CD4-positive, alpha-beta T cell (primary cell): ENCODE measurements around the gene KCNJ5. TPM values are rescaled to one million over a fixed set of nuclear protein-coding genes. Genes with fewer than 3 reads are reported as not detected.

Experiments used
- ATAC-seq: fragments of 200-7000 bp; cut with Tn5 transposase; one replicate; pipeline ENCODE4 v1.10.0; 2022; ENCODE audit warnings: mild to moderate bottlenecking; ENCODE audit not compliant: poor library complexity
- CTCF ChIA-PET: fragments of 350-600 bp; sonication (Branson Sonifier 250); formaldehyde crosslinking; loops from one replicate; lab custom pipeline; 2021; ENCODE audit warnings: antibody characterized with exemption, inconsistent platforms; lab: Charles Lee
- POLR2A ChIA-PET: fragments of 350-600 bp; sonication (Branson Sonifier 250); formaldehyde crosslinking; loops from one replicate; lab custom pipeline; 2021; ENCODE audit warnings: antibody characterized with exemption, inconsistent platforms; lab: Charles Lee
- DNase-seq, 14 experiments: peaks; one replicate each; pipeline ENCODE4 v3.0.0-alpha.2; 2013 to 2020; ENCODE audit warnings: mixed read lengths in 2 of 14
- H3K27ac ChIP-seq, 2 donors: one replicate each; pipeline versions ENCODE4 v1.5.1 to v1.7.0; 2013; ENCODE audit warnings: low read length in 2 of 2, low read depth in 1 of 2, mild to moderate bottlenecking in 1 of 2
- H3K27me3 ChIP-seq, 2 experiments: 1 replicate in 1 of 2; 2 replicates in 1 of 2; pipeline versions ENCODE4 v1.6.1 to v1.7.0; 2013; ENCODE audit warnings: low read length in 2 of 2, control low read depth in 1 of 2, mild to moderate bottlenecking in 1 of 2, moderate library complexity in 1 of 2; ENCODE audit not compliant: insufficient read depth in 2 of 2, control insufficient read depth in 1 of 2
- H3K36me3 ChIP-seq: one replicate; pipeline ENCODE4 v1.6.1; 2013; ENCODE audit warnings: low read length, control low read depth; ENCODE audit not compliant: insufficient read depth
- H3K4me1 ChIP-seq: one replicate; pipeline ENCODE4 v1.6.1; 2013; ENCODE audit warnings: low read length, control low read depth; ENCODE audit not compliant: insufficient read depth
- H3K4me3 ChIP-seq: one replicate; pipeline ENCODE4 v1.5.1; 2013; ENCODE audit warnings: mild to moderate bottlenecking, low read length, moderate library complexity
- H3K9me3 ChIP-seq, 2 experiments: 1 replicate in 1 of 2; 2 replicates in 1 of 2; pipeline versions ENCODE4 v1.6.1 to v1.7.0; 2013; ENCODE audit warnings: low read length in 2 of 2, mild to moderate bottlenecking in 2 of 2, control low read depth in 1 of 2, moderate library complexity in 1 of 2; ENCODE audit not compliant: control insufficient read depth in 1 of 2, insufficient read depth in 1 of 2
- H3K27ac Mint-ChIP-seq: one replicate; pipeline ENCODE4 v1.8.0; 2020; ENCODE audit warnings: mixed read lengths
- H3K27me3 Mint-ChIP-seq: one replicate; pipeline ENCODE4 v1.8.0; 2021; ENCODE audit warnings: mixed read lengths
- H3K36me3 Mint-ChIP-seq: one replicate; pipeline ENCODE4 v1.8.0; 2021; ENCODE audit warnings: low read depth, mixed read lengths
- H3K4me1 Mint-ChIP-seq: one replicate; pipeline ENCODE4 v1.8.0; 2021; ENCODE audit warnings: low read depth, mixed read lengths
- H3K4me3 Mint-ChIP-seq: one replicate; pipeline ENCODE4 v1.8.0; 2020; ENCODE audit warnings: mild to moderate bottlenecking, mixed read lengths
- H3K9me3 Mint-ChIP-seq: one replicate; pipeline ENCODE4 v1.8.0; 2020; ENCODE audit warnings: mixed read lengths
- intact Hi-C, 2 experiments: fragments of 100-400 bp; cut with DNase I in 1 of 2; cut with micrococcal nuclease in 1 of 2; formaldehyde crosslinking; loops; one replicate each; pipeline versions ENCODE4 v1.15.1 to v1.9.0; 2023 to 2025; cut with DNase I, micrococcal nuclease
- polyA plus RNA-seq, 2 donors: library from polyadenylated mRNA; unstranded; fragments of 120-200 nt; gene quantifications; one replicate each; pipeline ENCODE4 v1.2.1, GENCODE V29; 2013
- total RNA-seq, 174 experiments: library from RNA in 2 of 174; stranded (reverse) in 2 of 174; gene quantifications; one replicate each; pipeline ENCODE4 v1.2.3 and lab custom pipeline; 2021 to 2026
- TF ChIP-seq, protein P1 (sequence below): fragments of 200-600 bp; IDR thresholded peaks from one replicate; pipeline ENCODE4 v1.8.0; 2022; ENCODE audit warnings: antibody characterized with exemption, mild to moderate bottlenecking

The KCNJ5 gene
- total RNA-seq = under 1 TPM in 1 of 2 experiments, not detected in 1; 0.05 TPM
- 0.01 TPM for polyA plus RNA-seq (2013, experiment 1 of 2)
- 0.01 TPM for polyA plus RNA-seq (2013, experiment 2 of 2)
- total RNA-seq (lab: John Stamatoyannopoulos, UW) = 0 to 1.2 (median 0) reads per million in 172 experiments

DNA sequence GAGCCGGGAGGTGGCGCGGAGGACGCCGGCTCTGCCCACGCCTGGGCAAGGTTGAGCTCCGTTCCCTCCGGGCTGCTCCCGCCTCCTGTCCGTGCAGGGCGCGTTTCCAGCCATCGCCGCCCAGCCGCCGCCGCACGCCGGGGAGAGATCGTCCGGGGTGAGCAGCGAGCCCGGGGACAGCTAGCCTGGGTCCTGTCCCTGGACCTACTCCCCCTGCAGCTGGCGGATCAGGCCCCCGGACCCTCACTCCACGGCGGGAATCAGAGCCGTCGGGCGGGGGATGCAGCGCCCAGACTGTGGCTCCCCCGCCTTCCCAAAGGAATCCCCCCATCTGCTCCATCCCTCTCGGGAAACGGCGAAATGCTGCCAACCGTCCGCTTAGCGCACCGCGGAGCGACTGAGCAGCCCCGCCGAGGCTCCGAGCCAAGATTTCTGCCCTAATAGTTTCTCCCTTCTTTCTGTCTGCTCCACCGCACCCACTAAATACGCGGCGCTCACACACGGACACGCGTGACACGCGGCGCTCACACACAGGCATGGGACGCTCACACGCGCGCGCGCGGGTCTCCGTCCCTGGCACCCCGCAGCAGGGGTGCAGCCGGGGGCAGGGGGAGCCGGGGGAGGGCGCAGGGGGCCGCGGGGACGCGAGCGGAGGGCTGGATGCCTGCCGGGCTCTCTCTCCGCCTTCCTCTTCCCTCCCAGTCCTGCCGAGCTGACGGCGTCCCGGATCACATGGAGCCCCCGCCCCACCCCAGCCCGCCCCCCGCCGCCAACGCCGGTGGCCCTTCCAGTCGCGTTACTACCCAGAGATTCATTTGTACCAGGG is at the start of gene KCNJ5:
TSS of gene KCNJ5 (plus strand) at position 814 of the 826 bp plus-strand sequence. CDS start 19,918 bp downstream, outside the sequence.
- peak within 1 kb of the TSS; percentile 80 for H3K4me3 Mint-ChIP-seq
- TF ChIP-seq, protein P1, sequence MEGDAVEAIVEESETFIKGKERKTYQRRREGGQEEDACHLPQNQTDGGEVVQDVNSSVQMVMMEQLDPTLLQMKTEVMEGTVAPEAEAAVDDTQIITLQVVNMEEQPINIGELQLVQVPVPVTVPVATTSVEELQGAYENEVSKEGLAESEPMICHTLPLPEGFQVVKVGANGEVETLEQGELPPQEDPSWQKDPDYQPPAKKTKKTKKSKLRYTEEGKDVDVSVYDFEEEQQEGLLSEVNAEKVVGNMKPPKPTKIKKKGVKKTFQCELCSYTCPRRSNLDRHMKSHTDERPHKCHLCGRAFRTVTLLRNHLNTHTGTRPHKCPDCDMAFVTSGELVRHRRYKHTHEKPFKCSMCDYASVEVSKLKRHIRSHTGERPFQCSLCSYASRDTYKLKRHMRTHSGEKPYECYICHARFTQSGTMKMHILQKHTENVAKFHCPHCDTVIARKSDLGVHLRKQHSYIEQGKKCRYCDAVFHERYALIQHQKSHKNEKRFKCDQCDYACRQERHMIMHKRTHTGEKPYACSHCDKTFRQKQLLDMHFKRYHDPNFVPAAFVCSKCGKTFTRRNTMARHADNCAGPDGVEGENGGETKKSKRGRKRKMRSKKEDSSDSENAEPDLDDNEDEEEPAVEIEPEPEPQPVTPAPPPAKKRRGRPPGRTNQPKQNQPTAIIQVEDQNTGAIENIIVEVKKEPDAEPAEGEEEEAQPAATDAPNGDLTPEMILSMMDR = no peak
- peak; percentile 59 for ATAC-seq
- Histone ChIP-seq H3K36me3 (no peaks in the 10 kb centered on the region), H3K4me3 (peak within 1 kb of the TSS; percentile 42), H3K27me3 (peaks cover 41 to 57% of the 10 kb centered on the region in 2 experiments), H3K4me1 (peaks cover 18% of the 10 kb centered on the region), H3K27ac (no peak within 1 kb of the TSS), H3K9me3 (peaks cover 0 to 15% of the 10 kb centered on the region in 2 experiments)
- peaks cover 73% of the 10 kb centered on the region for H3K27me3 Mint-ChIP-seq
- H3K36me3 Mint-ChIP-seq = no peaks in the 10 kb centered on the region
- H3K4me1 Mint-ChIP-seq = peaks cover 4% of the 10 kb centered on the region
- ChIA-PET POLR2A (no interaction called here), CTCF (no interaction called here)
- peak in 2 of 14 experiments; percentile 6 to 39 for DNase-seq
- intact Hi-C loops = no loop called here
- no peak within 1 kb of the TSS for H3K27ac Mint-ChIP-seq
- no peaks in the 10 kb centered on the region for H3K9me3 Mint-ChIP-seq

DNA sequence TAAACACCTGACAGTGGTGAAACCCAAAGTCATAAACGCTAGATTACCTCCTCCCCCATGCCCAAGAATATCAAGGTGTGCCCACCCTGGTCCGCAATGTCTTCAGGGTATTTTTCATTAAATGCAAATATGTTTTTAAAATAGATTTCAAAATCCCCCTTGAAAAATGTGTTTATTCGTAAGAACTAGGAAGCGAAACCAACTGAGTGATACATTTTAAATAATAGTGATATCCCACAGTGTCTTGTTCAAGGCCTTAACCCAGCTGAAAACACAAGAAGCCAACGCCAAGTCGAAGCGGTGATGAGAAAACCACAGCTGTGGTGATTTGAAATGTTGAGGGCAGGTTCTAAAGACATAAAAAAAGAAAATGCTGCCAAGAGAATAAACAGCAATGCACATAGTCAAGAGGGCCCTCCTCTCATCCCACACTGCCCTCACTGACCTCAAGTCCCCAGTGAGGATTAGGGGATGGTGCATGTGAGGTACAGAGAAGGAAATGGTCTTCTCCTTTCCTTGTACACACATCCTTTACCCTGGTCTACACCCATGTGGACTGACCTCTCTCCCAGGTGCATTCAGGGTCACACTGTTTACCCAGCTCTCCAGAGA is 49.6 kb upstream of the KCNJ5 start:
- H3K4me3 Mint-ChIP-seq = peak overlapping the region; percentile 17
- DNase-seq (peak in 2 of 14 experiments; percentile 23 to 42), ATAC-seq (no peak)
- H3K9me3 ChIP-seq = no peaks in the 10 kb centered on the region
- H3K27ac Mint-ChIP-seq = peak overlapping the region; percentile 40
- ChIA-PET CTCF (interaction anchor here (0.7 to 1.0 kb wide), 2 partner anchors 10 to 14 kb away, joined by 4 read pairs; no protein-coding TSS in a partner anchor), POLR2A (interaction anchor here (0.8 to 1.2 kb wide), 2 partner anchors 316 to 802 kb away, joined by 3 read pairs; no protein-coding TSS in a partner anchor)
- no peak overlapping the region for H3K4me3 ChIP-seq
- TF ChIP-seq, protein P1 = no peak
- peaks cover 65% of the 10 kb centered on the region for H3K4me1 ChIP-seq
- H3K27me3 ChIP-seq = no peaks in the 10 kb centered on the region
- H3K9me3 Mint-ChIP-seq = peaks cover 4% of the 10 kb centered on the region
- no peaks in the 10 kb centered on the region for H3K27me3 Mint-ChIP-seq
- H3K36me3 Mint-ChIP-seq = no peaks in the 10 kb centered on the region
- H3K27ac ChIP-seq = no peak overlapping the region
- intact Hi-C loops = loop anchor here in 1 of 2 experiments (10.0 kb wide), 1 partner anchor 557 kb away; no protein-coding TSS in a partner anchor
- no peaks in the 10 kb centered on the region for H3K36me3 ChIP-seq
- H3K4me1 Mint-ChIP-seq = peaks cover 100% of the 10 kb centered on the region

DNA sequence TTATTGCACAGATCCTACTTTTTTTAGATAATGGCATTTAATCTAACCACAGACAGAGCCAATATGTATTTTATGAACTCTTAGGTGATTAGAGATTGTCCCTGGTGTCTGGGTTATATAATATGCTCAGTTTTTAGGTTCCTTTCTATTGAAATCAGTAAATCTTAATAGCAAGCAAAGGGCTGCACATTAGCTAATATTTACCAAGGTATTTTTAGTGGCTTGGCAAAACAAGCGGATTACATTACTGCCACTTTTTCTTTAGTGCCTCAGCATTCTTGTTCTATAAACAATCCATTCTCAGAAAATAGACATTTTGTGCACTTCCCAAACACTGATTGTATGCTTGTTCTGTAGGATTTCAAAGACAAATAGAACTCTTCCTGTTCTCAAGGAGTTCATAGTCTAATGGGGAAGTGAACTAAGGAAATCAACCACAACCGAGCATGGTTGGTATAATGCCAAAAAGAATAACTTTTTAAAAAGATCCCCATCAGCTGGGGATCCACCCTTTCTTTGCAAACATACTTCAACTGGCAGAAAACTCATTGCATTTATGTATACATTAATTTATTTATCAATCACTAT is 47.9 kb upstream of the KCNJ5 start:
- ChIA-PET CTCF (interaction anchor here (1.6 kb wide), 1 partner anchor 12 kb away, joined by 5 read pairs; no protein-coding TSS in a partner anchor), POLR2A (interaction anchor here (0.5 kb wide), 1 partner anchor 520 kb away, joined by 3 read pairs; no protein-coding TSS in a partner anchor)
- DNase-seq (no peak), ATAC-seq (no peak)
- Histone ChIP-seq H3K4me3 (no peak overlapping the region), H3K36me3 (no peaks in the 10 kb centered on the region), H3K4me1 (peaks cover 52% of the 10 kb centered on the region), H3K9me3 (no peaks in the 10 kb centered on the region), H3K27me3 (no peaks in the 10 kb centered on the region), H3K27ac (no peak overlapping the region)
- intact Hi-C loops = loop anchor here in 1 of 2 experiments (10.0 kb wide), 1 partner anchor 558 kb away; no protein-coding TSS in a partner anchor
- Mint-ChIP-seq H3K27me3 (no peaks in the 10 kb centered on the region), H3K4me1 (peaks cover 89% of the 10 kb centered on the region), H3K9me3 (peaks cover 4% of the 10 kb centered on the region), H3K27ac (peak overlapping the region; percentile 35), H3K4me3 (no peak overlapping the region), H3K36me3 (no peaks in the 10 kb centered on the region)
- TF ChIP-seq, protein P1 = no peak
